MM.1S (cell line): Measurements from ENCODE around the gene SS18L1.

Experiments used
- EZH2 ChIP-seq: fragments of 300-600 bp; sonication (generic); optimal IDR thresholded peaks from 2 replicates; pipeline ENCODE3; 2017; ENCODE audit warnings: low read depth, mild to moderate bottlenecking, antibody characterized with exemption, low read length, mixed read lengths
- EZH2phosphoT487 ChIP-seq: fragments of 300-600 bp; sonication (generic); IDR thresholded peaks from 2 replicates; pipeline ENCODE4 v1.6.1; 2018; ENCODE audit warnings: antibody characterized with exemption, low read length
- TF ChIP-seq, protein P1 (sequence below): fragments of 300-600 bp; sonication (generic); IDR thresholded peaks from 2 replicates; pipeline ENCODE4 v1.5.1; 2016; ENCODE audit warnings: antibody characterized with exemption, low read length, mixed read lengths

DNA sequence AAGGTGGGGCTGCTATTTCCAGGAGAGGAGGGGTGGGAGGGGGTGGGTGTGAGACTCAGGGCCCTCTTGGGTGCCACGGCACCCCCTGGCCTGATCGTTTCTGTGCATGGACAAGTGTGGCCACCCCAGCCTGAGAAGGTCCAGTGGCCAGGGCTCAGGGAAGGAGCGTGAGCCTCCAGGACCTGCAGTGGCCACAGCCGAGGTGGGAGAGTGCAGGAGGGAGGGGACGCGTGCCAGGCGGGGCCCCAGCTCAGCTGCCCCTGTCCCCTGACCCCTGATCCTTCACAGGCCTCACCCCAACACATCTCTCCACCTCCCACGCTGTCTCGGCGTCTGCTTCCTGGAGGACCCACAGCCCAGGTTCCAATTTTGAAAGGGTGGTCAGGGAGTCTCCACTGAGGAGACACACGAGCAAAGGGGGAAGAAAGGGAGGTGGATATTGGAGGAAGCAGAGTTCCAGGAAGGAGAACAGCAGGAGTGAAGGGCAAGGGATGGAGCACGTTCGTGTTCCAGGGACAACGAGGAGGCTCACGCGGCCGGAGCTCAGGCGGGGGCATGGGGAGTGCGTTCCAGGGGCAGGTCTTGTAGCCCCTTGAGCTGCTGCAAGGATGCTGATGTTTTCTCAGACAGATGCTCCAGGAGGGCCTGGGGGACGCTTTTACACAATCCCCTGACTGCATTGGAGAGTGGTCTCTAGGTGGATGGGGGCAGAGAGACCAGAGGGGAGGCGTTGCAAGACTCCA, 80.7 kb downstream of the SS18L1 start:
- TF ChIP-seq, protein P1, sequence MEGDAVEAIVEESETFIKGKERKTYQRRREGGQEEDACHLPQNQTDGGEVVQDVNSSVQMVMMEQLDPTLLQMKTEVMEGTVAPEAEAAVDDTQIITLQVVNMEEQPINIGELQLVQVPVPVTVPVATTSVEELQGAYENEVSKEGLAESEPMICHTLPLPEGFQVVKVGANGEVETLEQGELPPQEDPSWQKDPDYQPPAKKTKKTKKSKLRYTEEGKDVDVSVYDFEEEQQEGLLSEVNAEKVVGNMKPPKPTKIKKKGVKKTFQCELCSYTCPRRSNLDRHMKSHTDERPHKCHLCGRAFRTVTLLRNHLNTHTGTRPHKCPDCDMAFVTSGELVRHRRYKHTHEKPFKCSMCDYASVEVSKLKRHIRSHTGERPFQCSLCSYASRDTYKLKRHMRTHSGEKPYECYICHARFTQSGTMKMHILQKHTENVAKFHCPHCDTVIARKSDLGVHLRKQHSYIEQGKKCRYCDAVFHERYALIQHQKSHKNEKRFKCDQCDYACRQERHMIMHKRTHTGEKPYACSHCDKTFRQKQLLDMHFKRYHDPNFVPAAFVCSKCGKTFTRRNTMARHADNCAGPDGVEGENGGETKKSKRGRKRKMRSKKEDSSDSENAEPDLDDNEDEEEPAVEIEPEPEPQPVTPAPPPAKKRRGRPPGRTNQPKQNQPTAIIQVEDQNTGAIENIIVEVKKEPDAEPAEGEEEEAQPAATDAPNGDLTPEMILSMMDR: no peak
- TF ChIP-seq EZH2phosphoT487 (no peak), EZH2 (no peak)
